Measurements from ENCODE around the gene WFDC5.
A peak's percentile ranks its signal among the peaks of the same experiment; 100 is the strongest.

The WFDC5 gene

DNA sequence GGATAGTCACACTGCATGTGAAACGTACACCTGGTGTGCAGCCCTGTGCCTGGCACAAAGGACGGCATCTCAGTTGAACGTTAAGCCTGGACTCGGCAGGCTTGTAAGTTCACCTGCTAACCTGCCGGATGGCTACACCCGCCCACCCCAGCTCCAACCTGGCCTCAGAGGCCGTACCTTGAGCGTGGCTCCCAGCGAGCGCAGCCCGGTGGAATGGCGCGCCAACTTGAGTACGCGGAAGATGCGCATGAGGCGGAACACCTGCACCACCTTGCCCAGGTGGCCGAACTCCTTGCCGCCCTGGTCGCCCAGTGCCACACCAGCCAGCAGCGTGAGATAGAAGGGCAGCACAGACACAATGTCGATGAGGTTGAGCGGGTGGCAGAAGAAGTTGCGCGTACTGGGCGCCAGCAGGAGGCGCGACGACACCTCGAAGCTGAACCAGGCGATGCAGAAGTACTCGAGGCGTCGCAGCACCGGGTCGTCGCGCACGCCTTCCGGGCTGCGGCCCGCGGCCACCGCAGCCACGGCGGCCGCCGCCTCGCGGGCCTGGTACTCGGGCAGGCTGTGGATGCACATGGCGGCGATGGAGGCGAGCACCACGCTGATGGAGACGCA is 17.4 kb downstream of the WFDC5 start:
- H3K4me3 ChIP-seq (replicated peaks in 1 of 2; ENCODE audit: low read depth in 2 of 2, low read length in 2 of 2), result peak overlapping the region in 1 of 2 donors; percentile 37
- peak; percentile 52 to 64 for DNase-seq (ENCODE audit: low read depth in 2 of 2)
- peak; percentile 56 for TF ChIP-seq CTCF (IDR thresholded peaks at IDR 0.05; ENCODE audit: low read depth, low read length)

DNA sequence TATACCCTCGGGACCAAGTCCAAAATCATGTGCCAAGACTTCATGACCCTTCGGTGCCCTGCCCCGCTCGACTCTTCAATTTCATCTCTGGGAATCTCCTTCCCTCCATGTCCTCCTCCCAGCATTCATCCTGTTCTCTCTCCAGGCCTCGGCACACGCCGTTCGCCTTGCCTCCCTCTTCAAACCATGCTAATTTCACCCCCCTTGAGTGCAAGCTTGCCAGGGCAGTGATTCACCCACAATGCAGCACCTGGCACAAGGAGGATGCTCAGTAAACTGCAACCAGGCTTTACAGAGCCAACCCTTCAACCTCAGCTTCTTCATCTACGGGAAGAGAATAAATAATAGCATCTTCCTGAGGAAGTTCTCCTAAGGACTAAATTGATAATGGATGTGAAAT is 18.2 kb downstream of the WFDC5 start:
- DNase-seq (ENCODE audit: low read depth in 2 of 2), result no peak
- H3K4me3 ChIP-seq (replicated peaks in 1 of 2; ENCODE audit: low read depth in 2 of 2, low read length in 2 of 2), result no peak overlapping the region
- TF ChIP-seq CTCF (IDR thresholded peaks at IDR 0.05; ENCODE audit: low read depth, low read length), result no peak

DNA sequence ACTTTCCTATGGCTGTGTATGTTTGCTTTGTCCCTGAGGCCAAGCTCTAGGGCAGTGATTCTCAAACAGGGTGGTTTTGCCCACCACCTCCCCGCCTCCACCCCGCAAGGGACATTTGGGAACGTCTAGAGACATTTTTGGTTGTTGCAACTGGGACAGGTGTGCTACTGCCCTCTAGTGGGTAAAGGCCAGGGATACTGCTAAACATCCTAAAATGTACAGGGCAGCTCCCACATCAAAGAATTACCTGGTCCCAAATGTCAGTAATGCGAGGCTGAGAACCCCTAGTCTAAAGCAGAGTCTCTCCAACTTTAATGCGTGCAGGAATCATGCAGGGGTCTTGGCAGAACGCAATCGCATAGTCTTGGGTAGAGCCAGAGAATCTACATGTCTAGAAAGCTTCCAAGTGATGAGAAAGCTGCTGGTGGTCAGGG is 19.2 kb downstream of the WFDC5 start:
- TF ChIP-seq CTCF (IDR thresholded peaks at IDR 0.05; ENCODE audit: low read depth, low read length), result peak; percentile 80
- H3K4me3 ChIP-seq (replicated peaks in 1 of 2; ENCODE audit: low read depth in 2 of 2, low read length in 2 of 2), result no peak overlapping the region
- DNase-seq (ENCODE audit: low read depth in 2 of 2), result peak; percentile 76 to 81

DNA sequence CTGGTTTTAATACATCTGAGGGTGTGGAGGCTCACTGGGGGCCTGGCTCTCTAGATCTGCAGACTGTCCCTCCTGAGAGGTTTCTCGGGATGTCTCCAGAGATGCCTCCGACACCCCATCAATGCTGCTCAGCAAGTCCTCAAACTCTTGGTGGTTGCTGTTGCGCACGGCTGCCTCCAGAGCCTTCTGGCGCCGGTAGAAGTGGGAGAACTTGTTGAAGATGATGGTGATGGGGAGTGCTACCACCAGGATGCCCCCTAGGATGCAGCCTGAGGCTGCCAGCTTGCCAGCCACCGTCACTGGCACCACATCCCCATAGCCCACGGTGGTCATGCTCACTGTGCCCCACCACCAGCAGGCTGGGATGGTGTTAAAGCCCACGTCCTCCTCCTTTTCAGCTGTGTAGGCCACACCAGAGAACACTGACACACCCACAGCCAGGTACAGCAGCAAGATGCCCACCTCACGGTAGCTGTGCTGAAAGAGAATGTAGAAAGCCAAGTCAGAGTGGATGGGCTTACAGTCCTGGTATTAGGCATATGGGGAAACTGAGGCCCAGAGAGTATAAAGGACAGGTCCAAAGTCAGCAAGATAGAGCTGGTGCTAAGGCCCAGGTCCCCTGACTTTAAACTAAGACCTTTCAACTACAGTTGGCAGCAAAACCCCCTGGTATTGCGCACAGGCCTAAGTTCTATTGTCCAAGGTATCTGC is 20.0 kb downstream of the WFDC5 start:
- no peak for TF ChIP-seq CTCF (IDR thresholded peaks at IDR 0.05; ENCODE audit: low read depth, low read length)
- no peak for DNase-seq (ENCODE audit: low read depth in 2 of 2)
- H3K4me3 ChIP-seq (replicated peaks in 1 of 2; ENCODE audit: low read depth in 2 of 2, low read length in 2 of 2), result no peak overlapping the region

- no peak for DNase-seq (ENCODE audit: low read depth in 2 of 2)
- H3K4me3 ChIP-seq (replicated peaks in 1 of 2; ENCODE audit: low read depth in 2 of 2, low read length in 2 of 2), result no peak overlapping the region
- no peak for TF ChIP-seq CTCF (IDR thresholded peaks at IDR 0.05; ENCODE audit: low read depth, low read length)
These were observed 20.8 kb downstream of the WFDC5 start for GRCh38 chr20:45094201-45094600.

DNA sequence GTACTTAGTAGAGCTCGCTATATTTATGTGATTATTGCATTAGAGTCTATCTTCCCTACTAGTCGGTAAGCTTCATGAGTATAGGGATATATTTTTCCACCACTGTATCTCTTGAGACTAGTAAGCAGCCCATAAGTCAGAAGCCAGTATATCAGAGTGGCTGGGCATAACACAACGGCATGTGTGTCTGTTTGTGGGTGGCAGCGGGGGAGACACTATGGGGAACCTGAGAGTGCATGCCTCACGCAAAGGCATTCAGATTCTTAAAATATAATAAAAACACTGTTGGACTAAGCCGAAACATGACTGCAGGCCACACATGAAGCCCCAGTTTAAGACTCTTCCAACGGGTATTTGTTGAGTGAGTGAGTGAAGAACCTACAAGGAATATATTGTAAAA is 22.1 kb downstream of the WFDC5 start:
- no peak for DNase-seq (ENCODE audit: low read depth in 2 of 2)
- no peak for TF ChIP-seq CTCF (IDR thresholded peaks at IDR 0.05; ENCODE audit: low read depth, low read length)
- no peak overlapping the region for H3K4me3 ChIP-seq (replicated peaks in 1 of 2; ENCODE audit: low read depth in 2 of 2, low read length in 2 of 2)

Measured in cardiac fibroblast (primary cell).